Brain microvascular endothelial cell (primary cell): ENCODE data around the gene GRIK5.
A peak's percentile ranks its signal among the peaks of the same experiment; 100 is the strongest.

Source experiments
- DNase-seq: peaks from one replicate; pipeline ENCODE4 v3.0.0-alpha.2; 2020
- H3K27ac ChIP-seq: fragments of 250-450 bp; sonication (Bioruptor Pico); 2 replicates; pipeline ENCODE4 v1.5.1; 2020; ENCODE audit warnings: mild to moderate bottlenecking, moderate library complexity
- H3K27me3 ChIP-seq: fragments of 250-450 bp; sonication (Bioruptor Pico); replicated peaks from 2 replicates; pipeline ENCODE4 v1.5.1; 2020; ENCODE audit warnings: mild to moderate bottlenecking
- H3K36me3 ChIP-seq: fragments of 250-450 bp; sonication (Bioruptor Pico); replicated peaks from 2 replicates; pipeline ENCODE4 v1.5.1; 2020; ENCODE audit warnings: mild to moderate bottlenecking
- H3K4me3 ChIP-seq: 2 replicates; pipeline ENCODE4 v1.5.1; 2011; ENCODE audit warnings: low read depth, mild to moderate bottlenecking, control low read depth, low read length, moderate library complexity
- in situ Hi-C: cut with HindIII; loops from 2 replicates; pipeline ENCODE4 v1.10.0; 2017; ENCODE audit warnings: low sequenced_read_pairs, low pct_ligation_motif_present
- TF ChIP-seq, protein P1 (sequence below): IDR thresholded peaks from 2 replicates; pipeline ENCODE4 v1.5.1; 2011; ENCODE audit warnings: low read depth, mild to moderate bottlenecking, moderate library complexity, low read length, control low read depth, inconsistent platforms; ENCODE audit errors: missing control alignments

The GRIK5 gene

DNA sequence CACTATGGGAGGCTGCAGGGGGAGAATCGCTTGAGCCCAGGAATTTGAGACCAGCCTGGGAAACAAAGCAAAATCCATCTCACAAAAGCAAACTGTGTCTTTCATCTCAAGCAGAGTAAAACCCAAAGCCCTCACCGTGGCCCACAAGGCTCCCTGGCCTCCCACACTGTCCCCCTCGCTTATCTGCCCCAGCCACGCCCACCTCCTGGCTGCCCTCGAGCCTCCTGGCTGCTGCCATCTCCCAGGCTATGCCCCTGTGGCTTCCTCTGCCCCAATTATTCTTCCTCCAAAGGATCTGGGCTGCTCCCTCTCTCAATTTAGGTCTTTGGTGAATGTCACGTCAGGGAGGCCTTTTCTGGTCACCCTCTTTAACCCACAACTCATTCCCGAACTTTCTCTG, 114.5 kb downstream of the GRIK5 start:
- Histone ChIP-seq H3K4me3 (no peak overlapping the region), H3K27me3 (no peaks in the 10 kb centered on the region), H3K27ac (no peak overlapping the region), H3K36me3 (peaks cover 15% of the 10 kb centered on the region)
- DNase-seq = no peak
- TF ChIP-seq, protein P1, sequence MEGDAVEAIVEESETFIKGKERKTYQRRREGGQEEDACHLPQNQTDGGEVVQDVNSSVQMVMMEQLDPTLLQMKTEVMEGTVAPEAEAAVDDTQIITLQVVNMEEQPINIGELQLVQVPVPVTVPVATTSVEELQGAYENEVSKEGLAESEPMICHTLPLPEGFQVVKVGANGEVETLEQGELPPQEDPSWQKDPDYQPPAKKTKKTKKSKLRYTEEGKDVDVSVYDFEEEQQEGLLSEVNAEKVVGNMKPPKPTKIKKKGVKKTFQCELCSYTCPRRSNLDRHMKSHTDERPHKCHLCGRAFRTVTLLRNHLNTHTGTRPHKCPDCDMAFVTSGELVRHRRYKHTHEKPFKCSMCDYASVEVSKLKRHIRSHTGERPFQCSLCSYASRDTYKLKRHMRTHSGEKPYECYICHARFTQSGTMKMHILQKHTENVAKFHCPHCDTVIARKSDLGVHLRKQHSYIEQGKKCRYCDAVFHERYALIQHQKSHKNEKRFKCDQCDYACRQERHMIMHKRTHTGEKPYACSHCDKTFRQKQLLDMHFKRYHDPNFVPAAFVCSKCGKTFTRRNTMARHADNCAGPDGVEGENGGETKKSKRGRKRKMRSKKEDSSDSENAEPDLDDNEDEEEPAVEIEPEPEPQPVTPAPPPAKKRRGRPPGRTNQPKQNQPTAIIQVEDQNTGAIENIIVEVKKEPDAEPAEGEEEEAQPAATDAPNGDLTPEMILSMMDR = no peak
- in situ Hi-C loops = no loop called here

DNA sequence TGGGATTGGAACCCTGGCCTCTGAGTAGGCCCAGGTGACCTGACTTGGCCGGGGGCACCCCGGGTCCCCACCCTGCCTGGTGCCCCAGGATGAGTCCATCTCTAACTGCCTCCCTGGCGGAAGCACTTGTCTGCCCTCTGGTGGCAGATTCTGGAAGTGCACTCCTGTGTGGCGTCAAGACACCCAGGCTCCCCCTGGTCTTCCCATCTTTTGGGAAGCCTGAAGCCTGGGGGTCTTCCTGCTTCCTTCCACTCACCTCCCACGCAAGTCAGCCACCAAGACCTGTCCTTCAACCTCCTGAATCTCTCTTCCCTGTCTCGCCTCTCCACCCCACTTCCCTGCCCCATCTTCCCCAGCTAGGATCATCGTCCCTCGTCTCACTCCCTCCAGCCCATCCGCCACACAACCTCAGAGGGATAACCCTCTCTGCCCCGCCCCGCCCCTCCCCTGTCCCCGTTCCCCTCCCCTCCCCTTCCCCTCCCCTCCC, 118.3 kb downstream of the GRIK5 start:
- in situ Hi-C loops = no loop called here
- no peaks in the 10 kb centered on the region for H3K27me3 ChIP-seq
- peaks cover 12% of the 10 kb centered on the region for H3K36me3 ChIP-seq
- no peak overlapping the region for H3K4me3 ChIP-seq
- TF ChIP-seq, protein P1 = peak; percentile 99
- peak; percentile 46 for DNase-seq
- no peak overlapping the region for H3K27ac ChIP-seq
